Stimulated activated CD4-positive, alpha-beta T cell treated with anti-CD3 and anti-CD28 coated beads, Interleukin-4, amount 100 ng/mL, for 48 hours (primary cell): Measurements from ENCODE around the gene FKBP5.
"Not testable (repeated sequence)": the region's sequence is repeated elsewhere in the genome, so short reads cannot be mapped to it uniquely, and the experiment has no call there.

Experiments used
- DNase-seq, 2 donors: peaks; one replicate each; pipeline ENCODE4 v3.0.0-alpha.2; 2020; ENCODE audit warnings: low read depth in 2 of 2

The FKBP5 gene

GRCh38 chr6:35691027-35691824, 2.5 kb upstream of the FKBP5 start:
- DNase-seq: no peak

DNA sequence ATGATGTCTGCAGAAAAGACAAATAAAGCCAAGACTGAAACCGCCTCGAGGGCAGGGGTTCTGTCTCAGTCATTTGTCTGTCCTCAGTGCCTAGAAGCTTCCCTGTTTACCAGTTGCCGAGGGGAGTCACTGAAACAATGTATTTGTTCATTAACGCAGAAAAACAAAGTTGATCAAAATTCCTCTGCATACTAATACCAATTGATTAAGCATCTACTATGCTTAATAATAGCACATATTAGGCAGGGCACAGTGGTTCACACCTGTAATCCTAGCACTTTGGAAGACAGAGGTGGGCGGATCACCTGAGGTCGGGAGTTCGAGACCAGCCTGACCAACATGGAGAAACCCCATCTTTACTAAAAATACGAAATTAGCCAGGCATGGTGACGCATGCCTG, 1.8 kb upstream of the FKBP5 start:
- DNase-seq: no peak

- not testable (repeated sequence) for DNase-seq
Measured at GRCh38 chr6:35690006-35690405, 1.3 kb upstream of the FKBP5 start.

- peak; percentile 40 to 47 for DNase-seq
Measured at GRCh38 chr6:35687658-35688604, 784 bp downstream of the FKBP5 start.

GRCh38 chr6:35686873-35687555, 1.7 kb downstream of the FKBP5 start:
- DNase-seq: no peak

DNA sequence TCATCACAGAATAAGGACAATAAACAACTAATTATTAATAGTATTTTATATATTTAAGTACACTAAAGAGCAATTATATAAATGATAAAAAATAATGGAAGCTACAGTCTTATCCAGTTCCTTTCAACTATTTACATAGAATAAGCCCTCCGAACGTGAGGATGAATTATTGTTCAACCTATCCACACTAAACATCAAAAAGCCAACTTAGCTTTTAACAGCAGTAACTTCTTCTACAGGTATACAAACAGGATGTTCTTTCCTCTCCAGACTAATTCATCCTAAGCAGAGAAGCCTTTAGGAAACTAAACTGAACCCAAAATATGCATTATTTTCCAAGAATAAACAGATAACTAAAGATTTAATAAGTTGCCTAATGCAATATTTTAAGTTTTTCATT, 2.3 kb downstream of the FKBP5 start:
- no peak for DNase-seq

- no peak for DNase-seq
Measured at GRCh38 chr6:35683267-35683666, 5.4 kb downstream of the FKBP5 start.

DNA sequence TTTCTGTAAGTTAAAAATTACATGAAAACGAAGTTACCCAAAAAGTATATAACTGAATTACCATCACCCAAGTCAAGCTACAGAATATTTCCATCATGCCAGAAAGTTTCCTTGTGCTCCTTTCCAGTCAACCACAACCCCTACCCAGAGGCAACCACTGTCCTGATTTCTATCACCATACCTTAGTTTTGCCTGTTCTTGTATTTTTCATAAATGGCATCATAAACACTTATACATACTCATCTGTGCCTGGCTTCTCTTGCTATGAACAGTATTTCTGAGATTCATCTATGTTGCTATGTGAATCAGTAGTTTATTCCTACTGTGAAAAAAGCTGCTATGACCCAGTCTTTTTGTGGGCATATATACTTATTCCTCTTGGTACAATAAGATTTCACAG, 7.4 kb downstream of the FKBP5 start:
- DNase-seq: peak in 1 of 2 donors; percentile 30

GRCh38 chr6:35679399-35679798, 9.3 kb downstream of the FKBP5 start:
- DNase-seq: no peak

- DNase-seq: no peak
Measured at GRCh38 chr6:35678814-35679213, 9.9 kb downstream of the FKBP5 start.

GRCh38 chr6:35678021-35678654, 10.6 kb downstream of the FKBP5 start:
- no peak for DNase-seq

DNA sequence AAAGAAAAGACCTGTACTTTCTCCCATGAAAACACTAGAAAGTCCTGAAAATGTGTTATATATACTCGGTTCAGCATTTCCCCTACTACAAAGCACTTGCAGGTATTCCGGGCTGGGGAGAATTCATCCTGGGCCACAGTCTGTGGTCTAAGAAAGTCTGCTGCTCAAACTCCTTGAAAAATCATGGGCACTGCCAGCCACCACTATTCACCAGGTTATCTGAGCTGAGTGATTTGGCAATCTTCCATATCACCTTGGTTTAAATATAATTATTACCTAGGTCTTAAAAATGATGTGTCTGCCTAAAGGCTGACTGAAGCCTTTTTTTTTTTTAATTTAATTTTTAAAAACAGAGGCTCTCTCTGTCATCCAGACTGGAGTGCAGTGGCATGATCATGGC, 11.3 kb downstream of the FKBP5 start:
- DNase-seq: no peak

DNA sequence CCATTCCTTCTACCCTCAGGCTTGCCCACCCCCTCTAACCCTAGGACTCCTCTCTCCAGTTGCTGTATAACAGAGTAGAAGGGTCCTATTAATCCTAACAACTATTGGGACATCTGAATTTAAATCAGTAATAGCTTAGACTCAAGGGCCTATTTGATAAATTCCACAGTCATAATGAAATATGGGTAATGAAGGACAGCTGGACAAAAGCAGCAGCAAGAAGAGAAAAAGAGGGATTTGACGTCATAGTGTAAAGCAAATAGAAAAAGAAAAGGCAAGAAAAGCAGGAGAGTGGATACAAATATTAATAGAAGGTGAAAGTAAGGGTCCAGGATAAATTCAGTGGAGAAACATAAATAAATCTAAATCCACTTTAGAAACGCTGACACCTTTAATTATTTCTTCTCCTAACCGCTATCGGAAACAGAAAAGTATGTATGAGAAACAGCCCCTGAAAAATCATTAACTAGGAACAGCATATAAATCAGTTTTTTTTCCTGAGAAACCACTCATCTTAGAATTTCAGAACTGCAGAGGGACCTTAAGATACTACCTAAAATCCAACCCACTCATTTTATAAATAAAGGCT, 12.8 kb downstream of the FKBP5 start:
- no peak for DNase-seq

GRCh38 chr6:35674594-35674993, 14.1 kb downstream of the FKBP5 start:
- no peak for DNase-seq

DNA sequence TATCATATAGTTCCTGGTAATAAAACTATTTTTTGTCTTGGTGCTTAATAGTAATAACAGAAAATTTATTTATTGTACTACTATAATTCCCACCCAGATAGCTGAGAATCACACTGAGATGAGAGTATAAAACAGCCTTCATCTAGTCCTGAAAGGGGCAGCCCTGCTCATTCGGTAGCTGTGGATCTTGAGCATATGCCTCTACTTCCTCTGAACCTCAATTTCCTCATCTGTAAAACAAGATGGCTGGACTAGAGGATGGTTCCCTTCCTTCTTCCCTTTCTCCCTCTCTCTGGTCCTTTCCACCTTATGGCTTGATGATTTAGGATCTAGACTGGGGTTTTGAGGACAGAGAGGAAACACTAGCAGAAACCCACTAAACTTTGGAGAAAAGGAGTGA, 15.0 kb downstream of the FKBP5 start:
- no peak for DNase-seq

GRCh38 chr6:35673284-35673666, 15.4 kb downstream of the FKBP5 start:
- not testable (repeated sequence) for DNase-seq

- DNase-seq: not testable (repeated sequence)
Measured at GRCh38 chr6:35670453-35670852, 18.3 kb downstream of the FKBP5 start.

DNA sequence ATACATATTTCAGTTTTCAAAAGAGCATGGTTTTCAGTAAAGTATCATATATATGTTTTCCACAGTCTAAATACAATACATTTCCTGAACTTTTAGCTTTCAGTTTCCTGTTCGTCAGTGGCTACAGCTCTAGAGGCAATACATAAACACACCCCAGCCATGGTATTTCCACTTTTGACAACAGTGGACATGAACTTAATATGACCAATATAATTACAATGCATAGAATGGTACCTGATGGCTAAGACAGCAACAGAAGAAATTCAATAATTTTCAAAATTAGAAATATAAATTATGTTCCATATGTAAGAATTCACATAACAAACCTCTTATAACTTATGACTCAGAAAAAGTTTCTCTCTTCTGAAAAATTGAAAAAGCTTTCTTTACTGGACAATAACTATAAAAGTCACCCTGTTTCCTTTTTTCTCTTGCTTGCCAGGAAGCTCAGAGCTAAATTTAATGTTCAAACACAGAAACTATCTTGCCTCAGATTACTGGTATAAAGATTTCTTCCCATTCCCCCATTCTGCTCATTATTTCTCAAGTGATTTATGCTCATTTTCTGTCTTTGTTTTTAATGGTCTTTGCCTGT, 19.2 kb downstream of the FKBP5 start:
- no peak for DNase-seq

- DNase-seq: no peak
Measured at GRCh38 chr6:35668744-35669450, 19.8 kb downstream of the FKBP5 start.

- no peak for DNase-seq
Measured at GRCh38 chr6:35668096-35668495, 20.6 kb downstream of the FKBP5 start.
